ENCODE results near the gene TAOK3. TPM values are rescaled to one million over a fixed set of nuclear protein-coding genes. Genes with fewer than 3 reads are reported as not detected.

Gene TAOK3
- total and polyA plus RNA-seq, 9 of the 15 experiments (the other 6 are each of a cell fraction or from before 2014, with no cell fraction given): 24.3 to 83.5 (median 47.1) TPM

- TF ChIP-seq, protein P1, sequence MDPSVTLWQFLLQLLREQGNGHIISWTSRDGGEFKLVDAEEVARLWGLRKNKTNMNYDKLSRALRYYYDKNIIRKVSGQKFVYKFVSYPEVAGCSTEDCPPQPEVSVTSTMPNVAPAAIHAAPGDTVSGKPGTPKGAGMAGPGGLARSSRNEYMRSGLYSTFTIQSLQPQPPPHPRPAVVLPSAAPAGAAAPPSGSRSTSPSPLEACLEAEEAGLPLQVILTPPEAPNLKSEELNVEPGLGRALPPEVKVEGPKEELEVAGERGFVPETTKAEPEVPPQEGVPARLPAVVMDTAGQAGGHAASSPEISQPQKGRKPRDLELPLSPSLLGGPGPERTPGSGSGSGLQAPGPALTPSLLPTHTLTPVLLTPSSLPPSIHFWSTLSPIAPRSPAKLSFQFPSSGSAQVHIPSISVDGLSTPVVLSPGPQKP (CRISPR knock-in tag; IDR thresholded peaks at IDR 0.05): no peak
- TF ChIP-seq POLR2A (conservative IDR thresholded peaks at IDR 0.05) (peak; percentile 88), RBBP5 (IDR thresholded peaks at IDR 0.05; ENCODE audit: borderline replicate concordance, insufficient read depth, low read length, poor library complexity, severe bottlenecking) (peak; percentile 91), NR2F6 (CRISPR knock-in tag; IDR thresholded peaks at IDR 0.05) (no peak), CEBPZ (IDR thresholded peaks at IDR 0.05; ENCODE audit: borderline replicate concordance, low read depth, low read length) (no peak; the same call in 1 of the 2 replicates)
- TF ChIP-seq, protein P2, sequence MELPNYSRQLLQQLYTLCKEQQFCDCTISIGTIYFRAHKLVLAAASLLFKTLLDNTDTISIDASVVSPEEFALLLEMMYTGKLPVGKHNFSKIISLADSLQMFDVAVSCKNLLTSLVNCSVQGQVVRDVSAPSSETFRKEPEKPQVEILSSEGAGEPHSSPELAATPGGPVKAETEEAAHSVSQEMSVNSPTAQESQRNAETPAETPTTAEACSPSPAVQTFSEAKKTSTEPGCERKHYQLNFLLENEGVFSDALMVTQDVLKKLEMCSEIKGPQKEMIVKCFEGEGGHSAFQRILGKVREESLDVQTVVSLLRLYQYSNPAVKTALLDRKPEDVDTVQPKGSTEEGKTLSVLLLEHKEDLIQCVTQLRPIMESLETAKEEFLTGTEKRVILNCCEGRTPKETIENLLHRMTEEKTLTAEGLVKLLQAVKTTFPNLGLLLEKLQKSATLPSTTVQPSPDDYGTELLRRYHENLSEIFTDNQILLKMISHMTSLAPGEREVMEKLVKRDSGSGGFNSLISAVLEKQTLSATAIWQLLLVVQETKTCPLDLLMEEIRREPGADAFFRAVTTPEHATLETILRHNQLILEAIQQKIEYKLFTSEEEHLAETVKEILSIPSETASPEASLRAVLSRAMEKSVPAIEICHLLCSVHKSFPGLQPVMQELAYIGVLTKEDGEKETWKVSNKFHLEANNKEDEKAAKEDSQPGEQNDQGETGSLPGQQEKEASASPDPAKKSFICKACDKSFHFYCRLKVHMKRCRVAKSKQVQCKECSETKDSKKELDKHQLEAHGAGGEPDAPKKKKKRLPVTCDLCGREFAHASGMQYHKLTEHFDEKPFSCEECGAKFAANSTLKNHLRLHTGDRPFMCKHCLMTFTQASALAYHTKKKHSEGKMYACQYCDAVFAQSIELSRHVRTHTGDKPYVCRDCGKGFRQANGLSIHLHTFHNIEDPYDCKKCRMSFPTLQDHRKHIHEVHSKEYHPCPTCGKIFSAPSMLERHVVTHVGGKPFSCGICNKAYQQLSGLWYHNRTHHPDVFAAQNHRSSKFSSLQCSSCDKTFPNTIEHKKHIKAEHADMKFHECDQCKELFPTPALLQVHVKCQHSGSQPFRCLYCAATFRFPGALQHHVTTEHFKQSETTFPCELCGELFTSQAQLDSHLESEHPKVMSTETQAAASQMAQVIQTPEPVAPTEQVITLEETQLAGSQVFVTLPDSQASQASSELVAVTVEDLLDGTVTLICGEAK (IDR thresholded peaks at IDR 0.05): 0 out of 2 replicates have a peak, but pooled peaks have one; percentile 21
- TF ChIP-seq, protein P2 (CRISPR knock-in tag; IDR thresholded peaks at IDR 0.05): no peak
These were observed at the start of gene TAOK3 (continued) for GRCh38 chr12:118372541-118373495.

Measured in K562 (cell line).